ENCODE data around the gene DIO2. TPM values are rescaled to one million over a fixed set of nuclear protein-coding genes. Genes with fewer than 3 reads are reported as not detected.

DIO2 gene
- 1.8 TPM for total RNA-seq

GRCh38 chr14:80211153-80212022, at the start of gene DIO2:
TSS of gene DIO2 (minus strand) at chr14:80211504. CDS start at chr14:80211472, 32 bp downstream.
- DNase-seq (ENCODE audit: low spot score): no peak

GRCh38 chr14:80260645-80261044, 49.3 kb upstream of the DIO2 start:
- no peak for DNase-seq (ENCODE audit: low spot score)

- no peak for DNase-seq (ENCODE audit: low spot score)
Measured at GRCh38 chr14:80239631-80240030, 28.3 kb upstream of the DIO2 start.

- DNase-seq (ENCODE audit: low spot score): no peak
Measured at GRCh38 chr14:80237143-80237542, 25.8 kb upstream of the DIO2 start.

- no peak for DNase-seq (ENCODE audit: low spot score)
Measured at GRCh38 chr14:80233470-80234089, 22.3 kb upstream of the DIO2 start.

- DNase-seq (ENCODE audit: low spot score): no peak
Measured at GRCh38 chr14:80231702-80232101, 20.4 kb upstream of the DIO2 start.

GRCh38 chr14:80223696-80224465, 12.6 kb upstream of the DIO2 start:
- no peak for DNase-seq (ENCODE audit: low spot score)

- no peak for DNase-seq (ENCODE audit: low spot score)
Measured at GRCh38 chr14:80216818-80217217, 5.5 kb upstream of the DIO2 start.

- peak; percentile 12 for DNase-seq (ENCODE audit: low spot score)
Measured at GRCh38 chr14:80215756-80216581, 4.7 kb upstream of the DIO2 start.

GRCh38 chr14:80215081-80215480, 3.8 kb upstream of the DIO2 start:
- DNase-seq (ENCODE audit: low spot score): no peak

- DNase-seq (ENCODE audit: low spot score): peak; percentile 13
Measured at GRCh38 chr14:80213602-80214001, 2.3 kb upstream of the DIO2 start.

GRCh38 chr14:80212023-80212397, 706 bp upstream of the DIO2 start:
- DNase-seq (ENCODE audit: low spot score): no peak

- DNase-seq (ENCODE audit: low spot score): no peak
Measured at GRCh38 chr14:80208461-80208860, 2.8 kb downstream of the DIO2 start.

- DNase-seq (ENCODE audit: low spot score): no peak
Measured at GRCh38 chr14:80206351-80207080, 4.8 kb downstream of the DIO2 start.

GRCh38 chr14:80202888-80203562, 8.3 kb downstream of the DIO2 start:
- DNase-seq (ENCODE audit: low spot score): no peak

- no peak for DNase-seq (ENCODE audit: low spot score)
Measured at GRCh38 chr14:80200093-80200492, 11.2 kb downstream of the DIO2 start.

- no peak for DNase-seq (ENCODE audit: low spot score)
Measured at GRCh38 chr14:80188571-80188970, 22.7 kb downstream of the DIO2 start.

GRCh38 chr14:80186301-80186800, 25.0 kb downstream of the DIO2 start:
- DNase-seq (ENCODE audit: low spot score): no peak

GRCh38 chr14:80176893-80177292, 34.4 kb downstream of the DIO2 start:
- DNase-seq (ENCODE audit: low spot score): no peak

GRCh38 chr14:80172375-80173051, 38.8 kb downstream of the DIO2 start:
- DNase-seq (ENCODE audit: low spot score): no peak
